ENCODE results near the gene RERE. TPM values are rescaled to one million over a fixed set of nuclear protein-coding genes. Genes with fewer than 3 reads are reported as not detected.

Gene RERE
- total RNA-seq, 4 donors from 2014 or later: 118 to 244 (median 131) TPM

- Histone ChIP-seq H3K27me3 (no peaks in the 10 kb centered on the region), H3K4me3 (replicated peaks in 1 of 3) (no peak overlapping the region), H3K9me3 (no peaks in the 10 kb centered on the region), H3K36me3 (no peaks in the 10 kb centered on the region), H3K4me1 (peaks cover 33 to 50% of the 10 kb centered on the region in 2 donors), H3K27ac (no peak overlapping the region)
- intact Hi-C loops (cut with DNase I): no loop called here
- no peak for TF ChIP-seq CTCF (IDR thresholded peaks at IDR 0.05)
- no peak for TF ChIP-seq POLR2A (IDR thresholded peaks at IDR 0.05)
- no peak for DNase-seq
- WGBS, 2 donors: 91 to 96% methylated on average over 6 of the region's 6 CpGs
These were observed 304.9 kb downstream of the RERE start for GRCh38 chr1:8512504-8512903.

- no peaks in the 10 kb centered on the region for H3K9me3 ChIP-seq
- no peak for DNase-seq
- no peaks in the 10 kb centered on the region for H3K36me3 ChIP-seq
- TF ChIP-seq CTCF (IDR thresholded peaks at IDR 0.05) (no peak), POLR2A (IDR thresholded peaks at IDR 0.05) (no peak)
- intact Hi-C loops (cut with DNase I): no loop called here
- 56 to 60% methylated on average over 9 of the region's 9 CpGs for WGBS, 2 donors
- H3K27ac ChIP-seq: peak overlapping the region; percentile 21 to 56 (median 44)
- H3K27me3 ChIP-seq: no peaks in the 10 kb centered on the region
- H3K4me3 ChIP-seq (replicated peaks in 1 of 3): no peak overlapping the region
- H3K4me1 ChIP-seq: peaks cover 29 to 41% of the 10 kb centered on the region in 2 donors
These were observed 307.2 kb downstream of the RERE start for GRCh38 chr1:8510041-8510823.

- Histone ChIP-seq H3K9me3 (no peaks in the 10 kb centered on the region), H3K27me3 (no peaks in the 10 kb centered on the region), H3K27ac (peak overlapping the region; percentile 21 to 56 (median 44)), H3K4me1 (peaks cover 29 to 38% of the 10 kb centered on the region in 2 donors), H3K36me3 (no peaks in the 10 kb centered on the region), H3K4me3 (replicated peaks in 1 of 3) (no peak overlapping the region)
- WGBS, 2 donors: 91 to 95% methylated on average over 7 of the region's 7 CpGs
- no peak for DNase-seq
- intact Hi-C loops (cut with DNase I): no loop called here
- TF ChIP-seq CTCF (IDR thresholded peaks at IDR 0.05): no peak
- no peak for TF ChIP-seq POLR2A (IDR thresholded peaks at IDR 0.05)
These were observed 307.9 kb downstream of the RERE start for GRCh38 chr1:8509579-8509978.

GRCh38 chr1:8506995-8507615 is 310.3 kb downstream of the RERE start:
- Histone ChIP-seq H3K4me3 (replicated peaks in 1 of 3) (no peak overlapping the region), H3K27ac (peak overlapping the region; percentile 30 to 65 (median 42)), H3K4me1 (peaks cover 25 to 27% of the 10 kb centered on the region in 2 donors), H3K27me3 (no peaks in the 10 kb centered on the region), H3K9me3 (no peaks in the 10 kb centered on the region), H3K36me3 (no peaks in the 10 kb centered on the region)
- intact Hi-C loops (cut with DNase I): no loop called here
- WGBS, 2 donors: 59 to 65% methylated on average over 11 of the region's 11 CpGs
- TF ChIP-seq POLR2A (IDR thresholded peaks at IDR 0.05): no peak
- TF ChIP-seq CTCF (IDR thresholded peaks at IDR 0.05): no peak
- DNase-seq: peak in 1 of 2 donors; percentile 48

GRCh38 chr1:8506456-8506855 is 311.0 kb downstream of the RERE start:
- intact Hi-C loops (cut with DNase I): no loop called here
- Histone ChIP-seq H3K27me3 (no peaks in the 10 kb centered on the region), H3K4me3 (replicated peaks in 1 of 3) (no peak overlapping the region), H3K27ac (peak overlapping the region; percentile 30 to 65 (median 42)), H3K36me3 (no peaks in the 10 kb centered on the region), H3K9me3 (no peaks in the 10 kb centered on the region), H3K4me1 (peaks cover 23 to 27% of the 10 kb centered on the region in 2 donors)
- WGBS, 2 donors: 77 to 92% methylated on average over 1 of the region's 1 CpG
- no peak for DNase-seq
- TF ChIP-seq CTCF (IDR thresholded peaks at IDR 0.05) (no peak), POLR2A (IDR thresholded peaks at IDR 0.05) (no peak)

Measured in thyroid gland (tissue), 4 donors.